ENCODE data around the gene CHRND.

- TF ChIP-seq, protein P1, sequence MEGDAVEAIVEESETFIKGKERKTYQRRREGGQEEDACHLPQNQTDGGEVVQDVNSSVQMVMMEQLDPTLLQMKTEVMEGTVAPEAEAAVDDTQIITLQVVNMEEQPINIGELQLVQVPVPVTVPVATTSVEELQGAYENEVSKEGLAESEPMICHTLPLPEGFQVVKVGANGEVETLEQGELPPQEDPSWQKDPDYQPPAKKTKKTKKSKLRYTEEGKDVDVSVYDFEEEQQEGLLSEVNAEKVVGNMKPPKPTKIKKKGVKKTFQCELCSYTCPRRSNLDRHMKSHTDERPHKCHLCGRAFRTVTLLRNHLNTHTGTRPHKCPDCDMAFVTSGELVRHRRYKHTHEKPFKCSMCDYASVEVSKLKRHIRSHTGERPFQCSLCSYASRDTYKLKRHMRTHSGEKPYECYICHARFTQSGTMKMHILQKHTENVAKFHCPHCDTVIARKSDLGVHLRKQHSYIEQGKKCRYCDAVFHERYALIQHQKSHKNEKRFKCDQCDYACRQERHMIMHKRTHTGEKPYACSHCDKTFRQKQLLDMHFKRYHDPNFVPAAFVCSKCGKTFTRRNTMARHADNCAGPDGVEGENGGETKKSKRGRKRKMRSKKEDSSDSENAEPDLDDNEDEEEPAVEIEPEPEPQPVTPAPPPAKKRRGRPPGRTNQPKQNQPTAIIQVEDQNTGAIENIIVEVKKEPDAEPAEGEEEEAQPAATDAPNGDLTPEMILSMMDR (IDR thresholded peaks at IDR 0.05; ENCODE audit: low read depth, low read length) = no peak
- TF ChIP-seq POLR2A (IDR thresholded peaks at IDR 0.05; ENCODE audit: extremely low read depth, insufficient read length) = no peak
These were observed 38.4 kb upstream of the CHRND start, which contains the start of gene ECEL1 for GRCh38 chr2:232487385-232488096.

Data from NB4 (cell line).